Measurements from ENCODE around the gene DCC.

- TF ChIP-seq, protein P1, sequence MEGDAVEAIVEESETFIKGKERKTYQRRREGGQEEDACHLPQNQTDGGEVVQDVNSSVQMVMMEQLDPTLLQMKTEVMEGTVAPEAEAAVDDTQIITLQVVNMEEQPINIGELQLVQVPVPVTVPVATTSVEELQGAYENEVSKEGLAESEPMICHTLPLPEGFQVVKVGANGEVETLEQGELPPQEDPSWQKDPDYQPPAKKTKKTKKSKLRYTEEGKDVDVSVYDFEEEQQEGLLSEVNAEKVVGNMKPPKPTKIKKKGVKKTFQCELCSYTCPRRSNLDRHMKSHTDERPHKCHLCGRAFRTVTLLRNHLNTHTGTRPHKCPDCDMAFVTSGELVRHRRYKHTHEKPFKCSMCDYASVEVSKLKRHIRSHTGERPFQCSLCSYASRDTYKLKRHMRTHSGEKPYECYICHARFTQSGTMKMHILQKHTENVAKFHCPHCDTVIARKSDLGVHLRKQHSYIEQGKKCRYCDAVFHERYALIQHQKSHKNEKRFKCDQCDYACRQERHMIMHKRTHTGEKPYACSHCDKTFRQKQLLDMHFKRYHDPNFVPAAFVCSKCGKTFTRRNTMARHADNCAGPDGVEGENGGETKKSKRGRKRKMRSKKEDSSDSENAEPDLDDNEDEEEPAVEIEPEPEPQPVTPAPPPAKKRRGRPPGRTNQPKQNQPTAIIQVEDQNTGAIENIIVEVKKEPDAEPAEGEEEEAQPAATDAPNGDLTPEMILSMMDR (conservative IDR thresholded peaks at IDR 0.05; ENCODE audit: low read depth in 2 of 2), result no peak
- TF ChIP-seq REST (IDR thresholded peaks at IDR 0.05; ENCODE audit: unreplicated experiment) (no peak), POLR2AphosphoS5 (IDR thresholded peaks at IDR 0.05; ENCODE audit: low read depth) (no peak), EZH2phosphoT487 (IDR thresholded peaks at IDR 0.05; ENCODE audit: unreplicated experiment) (no peak), ZNF331 (CRISPR knock-in tag; IDR thresholded peaks at IDR 0.05; ENCODE audit: low read depth) (no peak), CREB1 (CRISPR knock-in tag; IDR thresholded peaks at IDR 0.05; ENCODE audit: low read depth) (no peak), EZH2 (IDR thresholded peaks at IDR 0.05; ENCODE audit: low read depth, unreplicated experiment) (no peak), JUNB (IDR thresholded peaks at IDR 0.05; ENCODE audit: unreplicated experiment) (no peak), ZNF462 (CRISPR knock-in tag; IDR thresholded peaks at IDR 0.05) (no peak), NANOG (IDR thresholded peaks at IDR 0.05; ENCODE audit: borderline replicate concordance) (no peak), ZNF114 (CRISPR knock-in tag; IDR thresholded peaks at IDR 0.05) (no peak), STAT1 (IDR thresholded peaks at IDR 0.05; ENCODE audit: unreplicated experiment) (no peak)
- TF ChIP-seq, protein P2, sequence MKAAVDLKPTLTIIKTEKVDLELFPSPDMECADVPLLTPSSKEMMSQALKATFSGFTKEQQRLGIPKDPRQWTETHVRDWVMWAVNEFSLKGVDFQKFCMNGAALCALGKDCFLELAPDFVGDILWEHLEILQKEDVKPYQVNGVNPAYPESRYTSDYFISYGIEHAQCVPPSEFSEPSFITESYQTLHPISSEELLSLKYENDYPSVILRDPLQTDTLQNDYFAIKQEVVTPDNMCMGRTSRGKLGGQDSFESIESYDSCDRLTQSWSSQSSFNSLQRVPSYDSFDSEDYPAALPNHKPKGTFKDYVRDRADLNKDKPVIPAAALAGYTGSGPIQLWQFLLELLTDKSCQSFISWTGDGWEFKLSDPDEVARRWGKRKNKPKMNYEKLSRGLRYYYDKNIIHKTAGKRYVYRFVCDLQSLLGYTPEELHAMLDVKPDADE (IDR thresholded peaks at IDR 0.05), result no peak
Observed at GRCh38 chr18:52764316-52764715, 424.3 kb downstream of the DCC start.

All from GM23338 (cell line).